WTC11 (cell line): ENCODE measurements around the gene KIF26A. TPM values are rescaled to one million over a fixed set of nuclear protein-coding genes. Genes with fewer than 3 reads are reported as not detected.

Experiments
- ATAC-seq: fragments of 200-7000 bp; cut with Tn5 transposase; 2 replicates; pipeline ENCODE4 v1.10.0; 2021; ENCODE audit warnings: mild to moderate bottlenecking, moderate library complexity
- CTCF ChIA-PET: fragments of 300-600 bp; sonication (Branson Sonifier 250); formaldehyde crosslinking; loops from one replicate; lab custom pipeline; 2021; ENCODE audit warnings: antibody characterized with exemption; lab: Charles Lee
- POLR2A ChIA-PET: fragments of 350-600 bp; sonication (Branson Sonifier 250); formaldehyde crosslinking; loops from one replicate; lab custom pipeline; 2021; ENCODE audit warnings: antibody characterized with exemption; lab: Charles Lee
- DNase-seq: peaks from one replicate; pipeline ENCODE4 v3.0.0; 2021; ENCODE audit warnings: low spot score
- H3K27ac Mint-ChIP-seq: 2 replicates; pipeline ENCODE4 v1.8.0; 2021; ENCODE audit warnings: mixed read lengths
- H3K27me3 Mint-ChIP-seq: 2 replicates; pipeline ENCODE4 v1.8.0; 2021; ENCODE audit warnings: low read depth, mild to moderate bottlenecking, moderate library complexity, mixed read lengths
- H3K36me3 Mint-ChIP-seq: 2 replicates; pipeline ENCODE4 v1.8.0; 2021; ENCODE audit warnings: mixed read lengths
- H3K4me1 Mint-ChIP-seq: 2 replicates; pipeline ENCODE4 v1.8.0; 2022; ENCODE audit warnings: mixed read lengths
- H3K4me3 Mint-ChIP-seq: 2 replicates; pipeline ENCODE4 v1.8.0; 2021; ENCODE audit warnings: mild to moderate bottlenecking, moderate library complexity, mixed read lengths
- H3K9me3 Mint-ChIP-seq: 2 replicates; pipeline ENCODE4 v1.8.0; 2021; ENCODE audit warnings: mixed read lengths
- CREM ChIP-seq: sonication (generic); formaldehyde crosslinking; IDR thresholded peaks from 2 replicates; pipeline ENCODE4 v1.8.1; 2022; ENCODE audit warnings: mild to moderate bottlenecking, missing genetic modification reagents, moderate library complexity
- E2F1 ChIP-seq: sonication (generic); formaldehyde crosslinking; IDR thresholded peaks from 2 replicates; pipeline ENCODE4 v1.8.0; 2022; ENCODE audit warnings: mild to moderate bottlenecking, missing genetic modification reagents
- E2F4 ChIP-seq: sonication (generic); formaldehyde crosslinking; IDR thresholded peaks from 2 replicates; pipeline ENCODE4 v1.8.1; 2022; ENCODE audit warnings: low read depth, mild to moderate bottlenecking, moderate library complexity, missing genetic modification reagents, borderline replicate concordance
- ESRRA ChIP-seq: sonication (generic); formaldehyde crosslinking; IDR thresholded peaks from 2 replicates; pipeline ENCODE4 v1.8.1; 2022; ENCODE audit warnings: mild to moderate bottlenecking, missing genetic modification reagents, borderline replicate concordance
- FOXJ3 ChIP-seq: sonication (generic); formaldehyde crosslinking; IDR thresholded peaks from 2 replicates; pipeline ENCODE4 v1.9.0; 2021; ENCODE audit warnings: missing genetic modification reagents, mild to moderate bottlenecking, borderline replicate concordance
- GTF2I ChIP-seq: fragments of 250-450 bp; sonication (Bioruptor Pico); conservative IDR thresholded peaks from 2 replicates; pipeline ENCODE4 v1.4.0; 2021; ENCODE audit warnings: mild to moderate bottlenecking
- IRF1 ChIP-seq: sonication (generic); formaldehyde crosslinking; IDR thresholded peaks from 2 replicates; pipeline ENCODE4 v1.8.0; 2023; ENCODE audit warnings: missing genetic modification reagents
- IRF2 ChIP-seq: sonication (generic); formaldehyde crosslinking; IDR thresholded peaks from 2 replicates; pipeline ENCODE4 v1.8.0; 2022; ENCODE audit warnings: low read depth, missing genetic modification reagents, borderline replicate concordance
- JAZF1 ChIP-seq: fragments of 250-450 bp; sonication (Bioruptor Pico); IDR thresholded peaks from 2 replicates; pipeline ENCODE4 v1.9.0; 2021; ENCODE audit warnings: moderate library complexity, mild to moderate bottlenecking, inconsistent platforms
- JUN ChIP-seq: sonication (generic); formaldehyde crosslinking; IDR thresholded peaks from 2 replicates; pipeline ENCODE4 v1.8.0; 2023; ENCODE audit warnings: mild to moderate bottlenecking, missing genetic modification reagents
- KAT7 ChIP-seq: sonication (generic); formaldehyde crosslinking; IDR thresholded peaks from 2 replicates; pipeline ENCODE4 v1.8.1; 2023; ENCODE audit warnings: missing genetic modification reagents, mild to moderate bottlenecking, borderline replicate concordance
- MLX ChIP-seq: sonication (generic); formaldehyde crosslinking; IDR thresholded peaks from 2 replicates; pipeline ENCODE4 v1.8.1; 2023; ENCODE audit warnings: mild to moderate bottlenecking, missing genetic modification reagents, moderate library complexity
- NFYB ChIP-seq: sonication (generic); formaldehyde crosslinking; conservative IDR thresholded peaks from 2 replicates; pipeline ENCODE4 v1.8.0; 2022; ENCODE audit warnings: low read depth, missing genetic modification reagents
- ZNF121 ChIP-seq: sonication (generic); formaldehyde crosslinking; IDR thresholded peaks from 2 replicates; pipeline ENCODE4 v1.8.0; 2023; ENCODE audit warnings: missing genetic modification reagents
- ZNF219 ChIP-seq: sonication (generic); formaldehyde crosslinking; IDR thresholded peaks from 2 replicates; pipeline ENCODE4 v1.8.0; 2023; ENCODE audit warnings: missing genetic modification reagents, mild to moderate bottlenecking, borderline replicate concordance
- ZNF532 ChIP-seq: fragments of 250-450 bp; sonication (Bioruptor Pico); IDR thresholded peaks from 2 replicates; pipeline ENCODE4 v1.9.0; 2021; ENCODE audit warnings: mild to moderate bottlenecking, borderline replicate concordance
- ZSCAN18 ChIP-seq: fragments of 250-450 bp; sonication (Bioruptor Pico); IDR thresholded peaks from 2 replicates; pipeline ENCODE4 v2.1.2; 2022; ENCODE audit warnings: mild to moderate bottlenecking, moderate library complexity
- total RNA-seq: library from RNA; stranded (reverse); gene quantifications from 3 replicates; pipeline ENCODE4 v1.2.3, GENCODE V29; 2021

KIF26A gene
- total RNA-seq, 1 experiment from 2014 or later = 53.4 TPM

GRCh38 chr14:104212206-104213095, 74.1 kb downstream of the KIF26A start:
- no peak overlapping the region for H3K27ac Mint-ChIP-seq
- no peaks in the 10 kb centered on the region; the same call in 1 of the 2 replicates for H3K27me3 Mint-ChIP-seq
- POLR2A ChIA-PET = no interaction called here
- CTCF ChIA-PET = no interaction called here
- no peaks in the 10 kb centered on the region for H3K9me3 Mint-ChIP-seq
- no peak for DNase-seq
- no peak for ATAC-seq
- H3K36me3 Mint-ChIP-seq = no peaks in the 10 kb centered on the region
- TF ChIP-seq CREM (CRISPR knock-in tag) = no peak
- TF ChIP-seq MLX (CRISPR knock-in tag) = no peak
- TF ChIP-seq IRF2 (CRISPR knock-in tag) = no peak
- no peak for TF ChIP-seq ZNF219 (CRISPR knock-in tag)
- TF ChIP-seq JUN (CRISPR knock-in tag) = no peak
- no peak for TF ChIP-seq E2F4 (CRISPR knock-in tag)
- TF ChIP-seq FOXJ3 (CRISPR knock-in tag) = no peak
- TF ChIP-seq GTF2I (CRISPR knock-in tag) = no peak
- no peak overlapping the region for H3K4me3 Mint-ChIP-seq
- H3K4me1 Mint-ChIP-seq = no peaks in the 10 kb centered on the region

- DNase-seq (no peak), ATAC-seq (no peak)
- Mint-ChIP-seq H3K27ac (no peak overlapping the region), H3K4me3 (no peak overlapping the region), H3K4me1 (no peaks in the 10 kb centered on the region), H3K36me3 (no peaks in the 10 kb centered on the region), H3K9me3 (no peaks in the 10 kb centered on the region), H3K27me3 (no peaks in the 10 kb centered on the region; the same call in 1 of the 2 replicates)
- ChIA-PET CTCF (no interaction called here), POLR2A (interaction anchor here (0.7 kb wide), 1 partner anchor 11 kb away, joined by 3 read pairs; no protein-coding TSS in a partner anchor)
- TF ChIP-seq NFYB (CRISPR knock-in tag) (no peak), ZNF121 (CRISPR knock-in tag) (no peak), KAT7 (CRISPR knock-in tag) (no peak), ZSCAN18 (no peak), E2F1 (no peak)
Observed at GRCh38 chr14:104213301-104214034, 75.1 kb downstream of the KIF26A start.

GRCh38 chr14:104214431-104215218, 76.2 kb downstream of the KIF26A start:
- Mint-ChIP-seq H3K36me3 (no peaks in the 10 kb centered on the region), H3K4me3 (no peak overlapping the region), H3K4me1 (peaks cover 7% of the 10 kb centered on the region), H3K27me3 (no peaks in the 10 kb centered on the region; the same call in 1 of the 2 replicates), H3K27ac (no peak overlapping the region), H3K9me3 (no peaks in the 10 kb centered on the region)
- ChIA-PET CTCF (no interaction called here), POLR2A (interaction anchor here (0.7 kb wide), 1 partner anchor 12 kb away, joined by 3 read pairs; no protein-coding TSS in a partner anchor)
- DNase-seq (no peak), ATAC-seq (no peak)
- TF ChIP-seq ESRRA (CRISPR knock-in tag) (no peak), ZNF532 (no peak), E2F4 (CRISPR knock-in tag) (no peak), IRF1 (no peak), JAZF1 (no peak)
